GM10266 (cell line): ENCODE results near the gene RGS7.
"Not testable (repeated sequence)": the region's sequence is repeated elsewhere in the genome, so short reads cannot be mapped to it uniquely, and the experiment has no call there.

Experiments
- DNase-seq: peaks from one replicate; pipeline ENCODE4 v3.0.0; 2012; ENCODE audit errors: extremely low spot score
- CTCF ChIP-seq: IDR thresholded peaks from 2 replicates; pipeline ENCODE4 v1.5.1; 2012; ENCODE audit warnings: mild to moderate bottlenecking, low read depth; ENCODE audit not compliant: control insufficient read depth, insufficient read depth; ENCODE audit errors: missing control alignments

RGS7 gene

GRCh38 chr1:240912821-240913220, 444.2 kb downstream of the RGS7 start:
- TF ChIP-seq CTCF = no peak
- no peak for DNase-seq

- DNase-seq = no peak
- no peak for TF ChIP-seq CTCF
Measured at GRCh38 chr1:240909701-240910457, 447.1 kb downstream of the RGS7 start.

GRCh38 chr1:240906477-240906876, 450.5 kb downstream of the RGS7 start:
- no peak for DNase-seq
- no peak for TF ChIP-seq CTCF

GRCh38 chr1:240905225-240905765, 451.7 kb downstream of the RGS7 start:
- no peak for TF ChIP-seq CTCF
- no peak for DNase-seq

- DNase-seq = not testable (repeated sequence)
Measured at GRCh38 chr1:240895424-240895823, 461.6 kb downstream of the RGS7 start.

- TF ChIP-seq CTCF = no peak
Measured at GRCh38 chr1:240888787-240889048, 468.3 kb downstream of the RGS7 start.

GRCh38 chr1:240888039-240888786, 468.8 kb downstream of the RGS7 start:
- peak; percentile 14 for DNase-seq
- TF ChIP-seq CTCF = peak; percentile 59

More at GRCh38 chr1:240888787-240889048, 468.3 kb downstream of the RGS7 start:
- no peak for DNase-seq
